ENCODE measurements around the gene ERAL1. TPM values are rescaled to one million over a fixed set of nuclear protein-coding genes. Genes with fewer than 3 reads are reported as not detected.

The ERAL1 gene
- total RNA-seq, 4 donors from 2014 or later: 28.1 to 74.4 (median 47.3) TPM

DNA sequence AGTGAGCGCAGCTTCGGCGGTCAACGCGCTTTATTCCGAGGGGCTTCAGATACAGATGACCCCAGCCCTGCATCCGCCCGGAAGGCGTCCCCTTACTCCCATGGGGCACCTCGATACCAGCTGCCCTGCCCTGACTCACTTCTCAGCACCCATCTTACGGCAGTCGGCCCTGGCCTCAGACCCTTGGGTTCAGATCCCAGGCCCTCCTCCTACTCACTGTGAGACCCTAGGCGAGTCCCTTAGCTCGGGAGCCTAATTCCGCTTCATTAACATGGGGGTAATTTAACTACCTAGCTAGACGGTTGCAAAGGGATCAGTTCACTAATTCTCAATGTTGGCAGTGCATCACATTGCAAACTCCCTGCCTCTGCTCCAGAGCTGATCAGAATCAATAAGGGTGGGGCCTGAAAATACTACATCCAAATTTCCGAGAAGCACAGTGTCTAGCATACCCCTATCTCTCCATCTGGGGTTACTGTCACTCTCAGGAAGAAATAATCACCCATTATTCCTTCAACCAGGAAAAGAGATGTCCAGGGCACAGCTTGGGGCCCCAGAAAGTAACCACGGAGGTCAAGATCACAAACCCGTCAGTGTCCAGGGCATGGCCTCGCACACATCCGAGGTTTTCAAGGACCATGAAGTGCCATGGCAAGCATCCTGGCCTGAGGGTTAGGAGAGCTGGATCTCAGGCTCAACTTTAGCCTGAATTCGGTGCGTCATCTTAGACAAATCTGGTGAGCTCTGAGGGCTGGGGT lies 43.1 kb downstream of the ERAL1 start:
- Histone ChIP-seq H3K27me3 (no peaks in the 10 kb centered on the region), H3K9me3 (no peaks in the 10 kb centered on the region), H3K4me1 (peaks cover 9 to 51% (median 39%) of the 10 kb centered on the region in 4 donors), H3K4me3 (peak overlapping the region; percentile 66 to 85 (median 72)), H3K27ac (peak overlapping the region; percentile 89 to 97 (median 92)), H3K36me3 (no peaks in the 10 kb centered on the region)
- 16 to 40% methylated on average over 1 to 23 of the region's 23 CpGs for WGBS, 2 donors (ENCODE audit: low coverage in 1 of 2)
- intact Hi-C loops (cut with DNase I; ENCODE audit: low total_unique reads) (no loop called here), in situ Hi-C loops (cut with MboI; ENCODE audit: low pct_ligation_motif_present in 1 of 4, low pct_unique_long_range_greater_than_20kb in 1 of 4, low sequenced_read_pairs in 3 of 4) (loop anchor here in 1 of 4 donors (25.0 kb wide), 1 partner anchor 136 kb away; no protein-coding TSS in a partner anchor)
- TF ChIP-seq POLR2AphosphoS5 (IDR thresholded peaks at IDR 0.05): no peak
- no peak for TF ChIP-seq EP300 (IDR thresholded peaks at IDR 0.05; ENCODE audit: low read depth)
- TF ChIP-seq, protein P1, sequence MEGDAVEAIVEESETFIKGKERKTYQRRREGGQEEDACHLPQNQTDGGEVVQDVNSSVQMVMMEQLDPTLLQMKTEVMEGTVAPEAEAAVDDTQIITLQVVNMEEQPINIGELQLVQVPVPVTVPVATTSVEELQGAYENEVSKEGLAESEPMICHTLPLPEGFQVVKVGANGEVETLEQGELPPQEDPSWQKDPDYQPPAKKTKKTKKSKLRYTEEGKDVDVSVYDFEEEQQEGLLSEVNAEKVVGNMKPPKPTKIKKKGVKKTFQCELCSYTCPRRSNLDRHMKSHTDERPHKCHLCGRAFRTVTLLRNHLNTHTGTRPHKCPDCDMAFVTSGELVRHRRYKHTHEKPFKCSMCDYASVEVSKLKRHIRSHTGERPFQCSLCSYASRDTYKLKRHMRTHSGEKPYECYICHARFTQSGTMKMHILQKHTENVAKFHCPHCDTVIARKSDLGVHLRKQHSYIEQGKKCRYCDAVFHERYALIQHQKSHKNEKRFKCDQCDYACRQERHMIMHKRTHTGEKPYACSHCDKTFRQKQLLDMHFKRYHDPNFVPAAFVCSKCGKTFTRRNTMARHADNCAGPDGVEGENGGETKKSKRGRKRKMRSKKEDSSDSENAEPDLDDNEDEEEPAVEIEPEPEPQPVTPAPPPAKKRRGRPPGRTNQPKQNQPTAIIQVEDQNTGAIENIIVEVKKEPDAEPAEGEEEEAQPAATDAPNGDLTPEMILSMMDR (IDR thresholded peaks at IDR 0.05): no peak
- TF ChIP-seq POLR2A (IDR thresholded peaks at IDR 0.05): no peak
- DNase-seq: no peak

DNA sequence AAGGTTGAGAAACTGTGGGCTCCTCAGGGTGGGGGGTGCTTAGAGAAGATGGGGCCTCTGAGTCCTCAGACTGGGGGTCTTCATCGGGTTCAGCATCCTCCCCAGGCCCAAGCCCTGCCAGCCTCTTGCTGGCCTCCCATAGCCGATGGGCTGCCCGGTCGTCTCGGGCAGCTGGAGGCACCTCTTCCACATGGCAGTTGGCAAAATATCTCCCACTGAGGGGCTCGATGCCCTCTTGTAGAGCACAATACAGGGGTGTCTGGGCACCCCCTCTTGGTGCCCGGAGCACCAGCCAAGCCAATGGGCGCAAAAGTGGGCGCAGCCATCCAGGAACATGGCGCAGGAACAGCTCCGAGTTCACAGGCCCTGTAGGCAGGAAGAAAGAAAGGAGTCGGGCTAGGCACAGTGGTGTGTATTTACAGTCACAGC lies 43.7 kb downstream of the ERAL1 start:
- TF ChIP-seq, protein P1 (IDR thresholded peaks at IDR 0.05): no peak
- TF ChIP-seq POLR2AphosphoS5 (IDR thresholded peaks at IDR 0.05) (no peak), POLR2A (IDR thresholded peaks at IDR 0.05) (no peak), EP300 (IDR thresholded peaks at IDR 0.05; ENCODE audit: low read depth) (no peak)
- Histone ChIP-seq H3K9me3 (no peaks in the 10 kb centered on the region), H3K36me3 (no peaks in the 10 kb centered on the region), H3K27ac (peak overlapping the region; percentile 89 to 97 (median 92)), H3K4me3 (no peak overlapping the region), H3K27me3 (no peaks in the 10 kb centered on the region), H3K4me1 (peaks cover 9 to 50% (median 39%) of the 10 kb centered on the region in 4 donors)
- intact Hi-C loops (cut with DNase I; ENCODE audit: low total_unique reads) (no loop called here), in situ Hi-C loops (cut with MboI; ENCODE audit: low pct_ligation_motif_present in 1 of 4, low pct_unique_long_range_greater_than_20kb in 1 of 4, low sequenced_read_pairs in 3 of 4) (loop anchor here in 1 of 4 donors (25.0 kb wide), 1 partner anchor 136 kb away; no protein-coding TSS in a partner anchor)
- 87 to 95% methylated on average over 4 to 12 of the region's 12 CpGs for WGBS, 2 donors (ENCODE audit: low coverage in 1 of 2)
- DNase-seq: no peak

DNA sequence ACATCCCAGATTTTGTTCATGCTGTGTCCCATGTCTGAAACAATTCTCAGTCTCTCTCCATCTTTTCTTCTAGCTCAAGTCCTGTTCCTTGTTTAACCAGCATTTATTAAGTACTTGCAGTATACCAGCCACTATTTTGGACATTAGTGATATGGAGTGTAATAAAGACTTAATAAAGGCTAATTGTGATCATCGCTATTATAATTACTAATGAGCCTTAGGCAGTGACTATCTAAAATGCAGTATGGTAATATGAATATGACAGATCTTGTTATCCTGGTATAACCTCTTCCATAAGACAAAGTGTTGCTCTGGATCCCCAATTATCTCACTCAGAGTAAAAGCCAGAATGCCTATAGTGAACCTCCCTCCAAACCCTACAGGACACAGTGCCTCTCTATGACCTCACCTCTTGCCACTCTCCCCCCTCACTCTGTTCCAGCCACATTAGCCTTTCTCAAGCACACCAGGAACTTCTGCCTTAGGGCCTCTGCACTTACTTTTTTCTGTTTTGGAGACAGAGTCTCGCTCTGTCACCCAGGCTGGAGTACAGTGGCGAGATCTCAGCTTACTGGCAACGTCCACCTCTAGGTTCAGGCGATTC lies 44.5 kb downstream of the ERAL1 start:
- TF ChIP-seq EP300 (IDR thresholded peaks at IDR 0.05; ENCODE audit: low read depth) (no peak), POLR2A (IDR thresholded peaks at IDR 0.05) (no peak), POLR2AphosphoS5 (IDR thresholded peaks at IDR 0.05) (no peak)
- TF ChIP-seq, protein P1 (IDR thresholded peaks at IDR 0.05): no peak
- intact Hi-C loops (cut with DNase I; ENCODE audit: low total_unique reads): no loop called here
- peaks cover 9 to 42% (median 35%) of the 10 kb centered on the region in 4 donors for H3K4me1 ChIP-seq
- H3K27ac ChIP-seq: no peak overlapping the region
- DNase-seq: no peak
- no peak overlapping the region for H3K4me3 ChIP-seq
- H3K9me3 ChIP-seq: no peaks in the 10 kb centered on the region
- no peaks in the 10 kb centered on the region for H3K27me3 ChIP-seq
- 89 to 98% methylated on average over 5 of the region's 5 CpGs for WGBS, 2 donors (ENCODE audit: low coverage in 1 of 2)
- H3K36me3 ChIP-seq: no peaks in the 10 kb centered on the region
- in situ Hi-C loops (cut with MboI; ENCODE audit: low pct_ligation_motif_present in 1 of 4, low pct_unique_long_range_greater_than_20kb in 1 of 4, low sequenced_read_pairs in 3 of 4): loop anchor here in 1 of 4 donors (25.0 kb wide), 1 partner anchor 137 kb away; no protein-coding TSS in a partner anchor

All from transverse colon (tissue), 4 donors.